Left hindlimb (tissue), 1 donor: Measurements from ENCODE around the gene CNTD1.
"Not testable (repeated sequence)": the region's sequence is repeated elsewhere in the genome, so short reads cannot be mapped to it uniquely, and the experiment has no call there.

Experiments used
- DNase-seq: peaks from one replicate; pipeline ENCODE4 v3.0.0-alpha.2; 2018

CNTD1 gene

GRCh38 chr17:42798383-42799380, at the start of gene CNTD1, which contains the start of gene COA3:
CNTD1 (plus strand) TSS chr17:42798861; CDS start chr17:42799068, 207 bp downstream.
COA3 (minus strand) TSS chr17:42798704; CDS start chr17:42798681, 23 bp downstream.
- DNase-seq = peak; percentile 91

- no peak for DNase-seq
These were observed 49.5 kb upstream of the CNTD1 start for GRCh38 chr17:42748908-42749798.

- DNase-seq = no peak
These were observed 47.8 kb upstream of the CNTD1 start for GRCh38 chr17:42750739-42751344.

GRCh38 chr17:42751628-42752027, 47.0 kb upstream of the CNTD1 start:
- no peak for DNase-seq

- DNase-seq = peak; percentile 47
These were observed 43.9 kb upstream of the CNTD1 start for GRCh38 chr17:42754782-42755181.

GRCh38 chr17:42759982-42760651, 38.5 kb upstream of the CNTD1 start:
- DNase-seq = no peak

GRCh38 chr17:42760652-42761581, 37.7 kb upstream of the CNTD1 start, which contains the start of gene RAMP2:
RAMP2 (plus strand) TSS chr17:42761227; CDS start chr17:42761262, 35 bp downstream.
- DNase-seq = no peak

GRCh38 chr17:42761638-42762037, 37.0 kb upstream of the CNTD1 start:
- no peak for DNase-seq

- no peak for DNase-seq
These were observed 32.5 kb upstream of the CNTD1 start for GRCh38 chr17:42766124-42766523.

GRCh38 chr17:42767512-42767911, 31.1 kb upstream of the CNTD1 start:
- no peak for DNase-seq

- DNase-seq = not testable (repeated sequence)
These were observed 30.7 kb upstream of the CNTD1 start for GRCh38 chr17:42768006-42768405.

GRCh38 chr17:42769964-42770363, 28.7 kb upstream of the CNTD1 start:
- DNase-seq = not testable (repeated sequence)

GRCh38 chr17:42772945-42773289, 25.7 kb upstream of the CNTD1 start:
- no peak for DNase-seq

- DNase-seq = peak; percentile 82
These were observed 25.2 kb upstream of the CNTD1 start, which contains the start of gene VPS25 for GRCh38 chr17:42773290-42774035. VPS25 (plus strand) TSS chr17:42773449; CDS start chr17:42773476, 27 bp downstream.

GRCh38 chr17:42774066-42774745, 24.5 kb upstream of the CNTD1 start:
- no peak for DNase-seq

GRCh38 chr17:42775534-42776098, 23.0 kb upstream of the CNTD1 start:
- no peak for DNase-seq

GRCh38 chr17:42778570-42778969, 20.1 kb upstream of the CNTD1 start:
- DNase-seq = no peak

GRCh38 chr17:42779304-42779935, 19.2 kb upstream of the CNTD1 start:
- no peak for DNase-seq
